ENCODE data around the gene LYZL6. TPM values are rescaled to one million over a fixed set of nuclear protein-coding genes. Genes with fewer than 3 reads are reported as not detected.

The LYZL6 gene, protein sequence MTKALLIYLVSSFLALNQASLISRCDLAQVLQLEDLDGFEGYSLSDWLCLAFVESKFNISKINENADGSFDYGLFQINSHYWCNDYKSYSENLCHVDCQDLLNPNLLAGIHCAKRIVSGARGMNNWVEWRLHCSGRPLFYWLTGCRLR
- not detected in 2 replicates for total RNA-seq (2014; rRNA removed; shearing (Covaris generic))

DNA sequence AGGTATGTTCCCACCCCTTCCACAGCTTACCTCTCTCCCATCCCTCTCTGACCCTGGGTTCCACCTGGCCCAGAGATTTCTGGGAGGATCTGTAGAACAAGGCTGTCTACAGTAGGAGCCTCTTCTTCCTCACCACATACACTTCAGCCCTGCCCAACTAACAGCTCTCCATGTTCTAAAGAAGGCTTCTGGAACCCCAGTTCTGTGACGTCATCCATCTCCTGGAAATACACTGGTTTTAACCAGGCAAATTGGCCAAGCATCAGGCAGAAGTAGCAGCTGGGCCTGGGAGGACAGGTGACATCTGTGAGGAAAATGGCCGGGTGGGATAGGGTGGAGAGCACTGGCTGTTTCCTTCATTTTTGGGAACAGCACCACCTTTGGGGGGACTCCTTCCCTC lies at the start of gene LYZL6:
TSS of gene LYZL6 (minus strand) at position 177 of the 400 bp plus-strand sequence. CDS start 4,357 bp downstream, outside the sequence.
- Histone ChIP-seq H3K36me3 (replicated peaks; ENCODE audit: control insufficient read depth, insufficient read depth, low read length) (no peaks in the 10 kb centered on the region), H3K4me3 (ENCODE audit: insufficient read depth, low read depth, low read length) (no peak within 1 kb of the TSS), H3K27me3 (ENCODE audit: control insufficient read depth, insufficient read depth, low read length) (no peaks in the 10 kb centered on the region)
- DNase-seq, result no peak

GRCh38 chr17:35991075-35991474 lies 47.6 kb upstream of the LYZL6 start:
- no peak for DNase-seq
- Histone ChIP-seq H3K4me3 (ENCODE audit: insufficient read depth, low read depth, low read length) (no peak overlapping the region), H3K27me3 (ENCODE audit: control insufficient read depth, insufficient read depth, low read length) (no peaks in the 10 kb centered on the region), H3K36me3 (replicated peaks; ENCODE audit: control insufficient read depth, insufficient read depth, low read length) (no peaks in the 10 kb centered on the region)

DNA sequence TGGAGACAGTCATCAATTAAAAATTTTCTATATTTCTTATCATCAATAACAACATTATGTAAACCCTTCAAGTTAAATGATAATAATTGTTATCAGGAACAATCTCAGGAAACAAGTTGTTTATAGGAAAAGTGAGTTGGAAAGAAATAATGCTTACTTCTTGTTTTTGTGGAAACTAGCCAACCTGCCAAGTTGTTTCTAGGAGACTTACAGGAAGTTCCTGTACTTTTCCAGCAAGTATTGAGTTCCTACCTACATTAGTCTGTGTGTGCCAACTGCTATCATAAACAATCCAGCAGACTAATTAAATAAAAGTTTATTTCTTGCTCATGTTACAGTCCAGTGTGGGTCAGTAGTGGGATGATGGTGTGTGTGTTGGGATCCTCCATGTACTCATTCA lies 44.7 kb upstream of the LYZL6 start:
- no peak for DNase-seq
- H3K36me3 ChIP-seq (replicated peaks; ENCODE audit: control insufficient read depth, insufficient read depth, low read length), result no peaks in the 10 kb centered on the region
- H3K27me3 ChIP-seq (ENCODE audit: control insufficient read depth, insufficient read depth, low read length), result no peaks in the 10 kb centered on the region
- no peak overlapping the region for H3K4me3 ChIP-seq (ENCODE audit: insufficient read depth, low read depth, low read length)

GRCh38 chr17:35986643-35987042 lies 43.1 kb upstream of the LYZL6 start, which contains the start of gene CCL14:
CCL14 (minus strand) TSS chr17:35986729; CDS start chr17:35986649, 80 bp downstream.
- no peak within 1 kb of the TSS for H3K4me3 ChIP-seq (ENCODE audit: insufficient read depth, low read depth, low read length)
- H3K36me3 ChIP-seq (replicated peaks; ENCODE audit: control insufficient read depth, insufficient read depth, low read length), result no peaks in the 10 kb centered on the region
- no peak for DNase-seq
- no peaks in the 10 kb centered on the region for H3K27me3 ChIP-seq (ENCODE audit: control insufficient read depth, insufficient read depth, low read length)

GRCh38 chr17:35984140-35984539 lies 40.6 kb upstream of the LYZL6 start:
- H3K27me3 ChIP-seq (ENCODE audit: control insufficient read depth, insufficient read depth, low read length), result no peaks in the 10 kb centered on the region
- DNase-seq, result no peak

GRCh38 chr17:35982409-35983191 lies 39.1 kb upstream of the LYZL6 start:
- DNase-seq, result no peak
- no peaks in the 10 kb centered on the region for H3K27me3 ChIP-seq (ENCODE audit: control insufficient read depth, insufficient read depth, low read length)
- no peak overlapping the region for H3K4me3 ChIP-seq (ENCODE audit: insufficient read depth, low read depth, low read length)
- H3K36me3 ChIP-seq (replicated peaks; ENCODE audit: control insufficient read depth, insufficient read depth, low read length), result no peaks in the 10 kb centered on the region

More at GRCh38 chr17:35984140-35984539, 40.6 kb upstream of the LYZL6 start:
- Histone ChIP-seq H3K4me3 (ENCODE audit: insufficient read depth, low read depth, low read length) (no peak overlapping the region), H3K36me3 (replicated peaks; ENCODE audit: control insufficient read depth, insufficient read depth, low read length) (no peaks in the 10 kb centered on the region)

DNA sequence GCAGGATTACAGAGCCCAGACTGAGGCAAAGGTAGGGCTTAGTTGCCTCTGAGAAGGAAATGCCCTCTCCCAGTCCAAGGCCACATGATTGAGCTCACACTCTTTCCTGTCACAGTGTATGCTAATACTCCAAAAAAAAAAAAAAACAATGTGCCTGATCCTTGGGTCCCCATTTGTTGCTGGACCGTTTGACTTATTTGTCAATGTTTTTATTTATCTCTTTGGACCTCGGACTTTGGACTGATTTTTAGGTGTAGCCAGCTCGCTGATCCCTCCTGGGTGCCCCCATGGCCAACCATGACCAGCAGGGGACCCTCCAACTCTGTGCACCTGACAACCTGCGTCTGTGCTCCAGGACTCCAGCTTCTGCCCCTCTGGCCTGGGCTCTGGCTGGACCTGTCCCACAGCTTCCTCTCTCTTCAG lies 38.4 kb upstream of the LYZL6 start:
- no peaks in the 10 kb centered on the region for H3K36me3 ChIP-seq (replicated peaks; ENCODE audit: control insufficient read depth, insufficient read depth, low read length)
- no peak overlapping the region for H3K4me3 ChIP-seq (ENCODE audit: insufficient read depth, low read depth, low read length)
- no peaks in the 10 kb centered on the region for H3K27me3 ChIP-seq (ENCODE audit: control insufficient read depth, insufficient read depth, low read length)
- DNase-seq, result no peak

DNA sequence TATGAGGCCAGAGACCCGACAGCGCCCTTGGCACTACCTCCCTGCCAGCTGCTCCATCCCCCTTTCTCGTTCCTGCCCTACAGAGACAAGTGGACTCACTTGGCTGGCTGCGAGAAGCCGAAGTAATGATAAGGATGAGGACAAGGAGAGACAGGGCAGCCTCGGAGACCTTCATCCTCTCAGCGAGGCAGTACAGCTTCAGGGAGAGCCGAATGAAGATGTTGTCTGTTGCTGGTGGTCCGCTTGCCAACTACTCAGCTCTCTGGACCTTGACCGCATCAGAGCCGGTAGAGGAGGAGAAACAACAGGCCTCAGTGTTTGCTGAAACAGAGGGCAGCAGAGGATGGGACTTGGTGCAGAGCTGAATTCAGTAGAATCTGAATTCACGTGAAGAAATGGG lies 37.7 kb upstream of the LYZL6 start, which contains the start of gene CCL16:
TSS of gene CCL16 (minus strand) at position 252 of the 400 bp plus-strand sequence. CDS start at position 175, 77 bp downstream.
- no peaks in the 10 kb centered on the region for H3K36me3 ChIP-seq (replicated peaks; ENCODE audit: control insufficient read depth, insufficient read depth, low read length)
- no peak for DNase-seq
- H3K27me3 ChIP-seq (ENCODE audit: control insufficient read depth, insufficient read depth, low read length), result no peaks in the 10 kb centered on the region
- no peak within 1 kb of the TSS for H3K4me3 ChIP-seq (ENCODE audit: insufficient read depth, low read depth, low read length)

GRCh38 chr17:35978346-35978745 lies 34.8 kb upstream of the LYZL6 start:
- H3K27me3 ChIP-seq (ENCODE audit: control insufficient read depth, insufficient read depth, low read length), result no peaks in the 10 kb centered on the region
- H3K36me3 ChIP-seq (replicated peaks; ENCODE audit: control insufficient read depth, insufficient read depth, low read length), result no peaks in the 10 kb centered on the region
- no peak for DNase-seq
- H3K4me3 ChIP-seq (ENCODE audit: insufficient read depth, low read depth, low read length), result no peak overlapping the region

- H3K36me3 ChIP-seq (replicated peaks; ENCODE audit: control insufficient read depth, insufficient read depth, low read length), result no peaks in the 10 kb centered on the region
- DNase-seq, result no peak
- no peaks in the 10 kb centered on the region for H3K27me3 ChIP-seq (ENCODE audit: control insufficient read depth, insufficient read depth, low read length)
- no peak overlapping the region for H3K4me3 ChIP-seq (ENCODE audit: insufficient read depth, low read depth, low read length)
Measured at GRCh38 chr17:35977509-35977908, 34.0 kb upstream of the LYZL6 start.

GRCh38 chr17:35973333-35974260 lies 30.1 kb upstream of the LYZL6 start:
- no peak for DNase-seq

GRCh38 chr17:35972945-35973332 lies 29.4 kb upstream of the LYZL6 start:
- no peak for DNase-seq
- Histone ChIP-seq H3K27me3 (ENCODE audit: control insufficient read depth, insufficient read depth, low read length) (no peaks in the 10 kb centered on the region), H3K36me3 (replicated peaks; ENCODE audit: control insufficient read depth, insufficient read depth, low read length) (no peaks in the 10 kb centered on the region), H3K4me3 (ENCODE audit: insufficient read depth, low read depth, low read length) (no peak overlapping the region)

More at GRCh38 chr17:35973333-35974260, 30.1 kb upstream of the LYZL6 start:
- no peaks in the 10 kb centered on the region for H3K36me3 ChIP-seq (replicated peaks; ENCODE audit: control insufficient read depth, insufficient read depth, low read length)
- no peak overlapping the region for H3K4me3 ChIP-seq (ENCODE audit: insufficient read depth, low read depth, low read length)
- no peaks in the 10 kb centered on the region for H3K27me3 ChIP-seq (ENCODE audit: control insufficient read depth, insufficient read depth, low read length)

- H3K4me3 ChIP-seq (ENCODE audit: insufficient read depth, low read depth, low read length), result no peak overlapping the region
- H3K36me3 ChIP-seq (replicated peaks; ENCODE audit: control insufficient read depth, insufficient read depth, low read length), result no peaks in the 10 kb centered on the region
- no peak for DNase-seq
- no peaks in the 10 kb centered on the region for H3K27me3 ChIP-seq (ENCODE audit: control insufficient read depth, insufficient read depth, low read length)
Measured at GRCh38 chr17:35972535-35972934, 29.0 kb upstream of the LYZL6 start.

GRCh38 chr17:35972066-35972465 lies 28.6 kb upstream of the LYZL6 start:
- no peaks in the 10 kb centered on the region for H3K36me3 ChIP-seq (replicated peaks; ENCODE audit: control insufficient read depth, insufficient read depth, low read length)
- DNase-seq, result no peak
- H3K27me3 ChIP-seq (ENCODE audit: control insufficient read depth, insufficient read depth, low read length), result no peaks in the 10 kb centered on the region
- H3K4me3 ChIP-seq (ENCODE audit: insufficient read depth, low read depth, low read length), result no peak overlapping the region
